ENCODE measurements around the gene SCAMP2. TPM values are rescaled to one million over a fixed set of nuclear protein-coding genes. Genes with fewer than 3 reads are reported as not detected.

SCAMP2 gene
- total RNA-seq, 3 donors from 2014 or later, result 81.7 to 91.0 (median 82.9) TPM

GRCh38 chr15:74831813-74832495 is 41.2 kb downstream of the SCAMP2 start:
- Mint-ChIP-seq H3K4me3 (no peak overlapping the region), H3K27me3 (ENCODE audit: low read depth) (peaks cover 11% of the 10 kb centered on the region), H3K4me1 (ENCODE audit: low read depth) (peaks cover 6% of the 10 kb centered on the region), H3K9me3 (no peaks in the 10 kb centered on the region), H3K36me3 (ENCODE audit: insufficient read depth) (peaks cover 4% of the 10 kb centered on the region)
- no peak for ATAC-seq
- no peak for DNase-seq

- H3K27me3 Mint-ChIP-seq (ENCODE audit: low read depth), result peaks cover 14% of the 10 kb centered on the region
- no peak overlapping the region for H3K4me3 Mint-ChIP-seq
- peaks cover 4% of the 10 kb centered on the region for H3K36me3 Mint-ChIP-seq (ENCODE audit: insufficient read depth)
- DNase-seq (no peak), ATAC-seq (no peak)
- H3K9me3 Mint-ChIP-seq, result no peaks in the 10 kb centered on the region
- peaks cover 7% of the 10 kb centered on the region for H3K4me1 Mint-ChIP-seq (ENCODE audit: low read depth)
Measured at GRCh38 chr15:74830868-74831267, 42.3 kb downstream of the SCAMP2 start.

GRCh38 chr15:74829991-74830390 is 43.2 kb downstream of the SCAMP2 start:
- Mint-ChIP-seq H3K4me1 (ENCODE audit: low read depth) (peaks cover 7% of the 10 kb centered on the region), H3K27me3 (ENCODE audit: low read depth) (peaks cover 14% of the 10 kb centered on the region), H3K4me3 (no peak overlapping the region), H3K9me3 (no peaks in the 10 kb centered on the region), H3K36me3 (ENCODE audit: insufficient read depth) (no peaks in the 10 kb centered on the region)
- ATAC-seq (no peak), DNase-seq (no peak)

- H3K36me3 Mint-ChIP-seq (ENCODE audit: insufficient read depth), result no peaks in the 10 kb centered on the region
- peak; percentile 79 to 84 for ATAC-seq
Measured at GRCh38 chr15:74829486-74829885, 43.7 kb downstream of the SCAMP2 start.

GRCh38 chr15:74828835-74829234 is 44.3 kb downstream of the SCAMP2 start:
- H3K36me3 Mint-ChIP-seq (ENCODE audit: insufficient read depth), result no peaks in the 10 kb centered on the region

More at GRCh38 chr15:74829486-74829885, 43.7 kb downstream of the SCAMP2 start:
- H3K9me3 Mint-ChIP-seq, result no peaks in the 10 kb centered on the region
- no peak overlapping the region for H3K4me3 Mint-ChIP-seq
- H3K27me3 Mint-ChIP-seq (ENCODE audit: low read depth), result peaks cover 14% of the 10 kb centered on the region
- DNase-seq, result no peak
- peaks cover 7% of the 10 kb centered on the region for H3K4me1 Mint-ChIP-seq (ENCODE audit: low read depth)

GRCh38 chr15:74827614-74828013 is 45.6 kb downstream of the SCAMP2 start:
- ATAC-seq, result no peak
- DNase-seq, result no peak
- Mint-ChIP-seq H3K9me3 (no peaks in the 10 kb centered on the region), H3K36me3 (ENCODE audit: insufficient read depth) (no peaks in the 10 kb centered on the region), H3K4me1 (ENCODE audit: low read depth) (peaks cover 7% of the 10 kb centered on the region), H3K4me3 (no peak overlapping the region), H3K27me3 (ENCODE audit: low read depth) (peaks cover 14% of the 10 kb centered on the region)

More at GRCh38 chr15:74828835-74829234, 44.3 kb downstream of the SCAMP2 start:
- no peak for DNase-seq
- H3K9me3 Mint-ChIP-seq, result no peaks in the 10 kb centered on the region
- ATAC-seq, result no peak
- no peak overlapping the region for H3K4me3 Mint-ChIP-seq
- H3K4me1 Mint-ChIP-seq (ENCODE audit: low read depth), result peaks cover 7% of the 10 kb centered on the region
- peaks cover 14% of the 10 kb centered on the region for H3K27me3 Mint-ChIP-seq (ENCODE audit: low read depth)

GRCh38 chr15:74826921-74827320 is 46.2 kb downstream of the SCAMP2 start:
- ATAC-seq, result no peak
- Mint-ChIP-seq H3K9me3 (no peaks in the 10 kb centered on the region), H3K27me3 (ENCODE audit: low read depth) (peaks cover 14% of the 10 kb centered on the region), H3K4me1 (ENCODE audit: low read depth) (peaks cover 7% of the 10 kb centered on the region), H3K36me3 (ENCODE audit: insufficient read depth) (no peaks in the 10 kb centered on the region), H3K4me3 (no peak overlapping the region)
- DNase-seq, result no peak

GRCh38 chr15:74826364-74826819 is 46.8 kb downstream of the SCAMP2 start, which contains the start of gene CPLX3:
Gene CPLX3, plus strand, starts transcription at chr15:74826627. Its CDS starts 77 bp downstream, at chr15:74826704.
- Mint-ChIP-seq H3K36me3 (ENCODE audit: insufficient read depth) (no peaks in the 10 kb centered on the region), H3K9me3 (no peaks in the 10 kb centered on the region)
- peak in 1 of 2 donors; percentile 38 for ATAC-seq

GRCh38 chr15:74825866-74826265 is 47.3 kb downstream of the SCAMP2 start:
- H3K4me1 Mint-ChIP-seq (ENCODE audit: low read depth), result peaks cover 7% of the 10 kb centered on the region
- no peak for DNase-seq
- no peaks in the 10 kb centered on the region for H3K36me3 Mint-ChIP-seq (ENCODE audit: insufficient read depth)
- H3K9me3 Mint-ChIP-seq, result no peaks in the 10 kb centered on the region
- H3K27me3 Mint-ChIP-seq (ENCODE audit: low read depth), result peaks cover 14% of the 10 kb centered on the region
- no peak overlapping the region for H3K4me3 Mint-ChIP-seq
- no peak for ATAC-seq

More at GRCh38 chr15:74826364-74826819, 46.8 kb downstream of the SCAMP2 start, which contains the start of gene CPLX3:
- peaks cover 7% of the 10 kb centered on the region for H3K4me1 Mint-ChIP-seq (ENCODE audit: low read depth)
- H3K27me3 Mint-ChIP-seq (ENCODE audit: low read depth), result peaks cover 14% of the 10 kb centered on the region
- DNase-seq, result no peak
- H3K4me3 Mint-ChIP-seq, result no peak within 1 kb of the TSS

GRCh38 chr15:74824976-74825375 is 48.2 kb downstream of the SCAMP2 start:
- Mint-ChIP-seq H3K9me3 (no peaks in the 10 kb centered on the region), H3K36me3 (ENCODE audit: insufficient read depth) (no peaks in the 10 kb centered on the region), H3K4me1 (ENCODE audit: low read depth) (peaks cover 3% of the 10 kb centered on the region), H3K4me3 (no peak overlapping the region), H3K27me3 (ENCODE audit: low read depth) (peaks cover 14% of the 10 kb centered on the region)
- no peak for DNase-seq
- no peak for ATAC-seq

- Mint-ChIP-seq H3K9me3 (no peaks in the 10 kb centered on the region), H3K4me3 (no peak overlapping the region), H3K36me3 (ENCODE audit: insufficient read depth) (no peaks in the 10 kb centered on the region), H3K4me1 (ENCODE audit: low read depth) (peaks cover 10% of the 10 kb centered on the region), H3K27me3 (ENCODE audit: low read depth) (peaks cover 11% of the 10 kb centered on the region)
- DNase-seq (no peak), ATAC-seq (no peak)
Measured at GRCh38 chr15:74823324-74823723, 49.8 kb downstream of the SCAMP2 start.

GRCh38 chr15:74822233-74822632 is 50.9 kb downstream of the SCAMP2 start:
- H3K36me3 Mint-ChIP-seq (ENCODE audit: insufficient read depth), result no peaks in the 10 kb centered on the region

GRCh38 chr15:74821790-74822158 is 51.4 kb downstream of the SCAMP2 start:
- Mint-ChIP-seq H3K4me3 (no peak overlapping the region), H3K9me3 (no peaks in the 10 kb centered on the region), H3K36me3 (ENCODE audit: insufficient read depth) (no peaks in the 10 kb centered on the region), H3K27me3 (ENCODE audit: low read depth) (peaks cover 4% of the 10 kb centered on the region), H3K4me1 (ENCODE audit: low read depth) (peaks cover 7% of the 10 kb centered on the region)
- DNase-seq (no peak), ATAC-seq (no peak)

More at GRCh38 chr15:74822233-74822632, 50.9 kb downstream of the SCAMP2 start:
- ATAC-seq, result no peak
- DNase-seq, result no peak
- no peaks in the 10 kb centered on the region for H3K9me3 Mint-ChIP-seq
- peaks cover 7% of the 10 kb centered on the region for H3K27me3 Mint-ChIP-seq (ENCODE audit: low read depth)
- H3K4me1 Mint-ChIP-seq (ENCODE audit: low read depth), result peaks cover 10% of the 10 kb centered on the region
- no peak overlapping the region for H3K4me3 Mint-ChIP-seq

GRCh38 chr15:74821091-74821789 is 51.9 kb downstream of the SCAMP2 start:
- H3K4me1 Mint-ChIP-seq (ENCODE audit: low read depth), result peaks cover 7% of the 10 kb centered on the region
- peaks cover 1% of the 10 kb centered on the region for H3K27me3 Mint-ChIP-seq (ENCODE audit: low read depth)
- DNase-seq (no peak), ATAC-seq (no peak)
- H3K9me3 Mint-ChIP-seq, result no peaks in the 10 kb centered on the region
- H3K4me3 Mint-ChIP-seq, result no peak overlapping the region
- H3K36me3 Mint-ChIP-seq (ENCODE audit: insufficient read depth), result no peaks in the 10 kb centered on the region

- H3K4me1 Mint-ChIP-seq (ENCODE audit: low read depth), result peaks cover 7% of the 10 kb centered on the region
- no peaks in the 10 kb centered on the region for H3K36me3 Mint-ChIP-seq (ENCODE audit: insufficient read depth)
- no peak for ATAC-seq
- peaks cover 1% of the 10 kb centered on the region for H3K27me3 Mint-ChIP-seq (ENCODE audit: low read depth)
- H3K4me3 Mint-ChIP-seq, result no peak overlapping the region
- DNase-seq, result no peak
- H3K9me3 Mint-ChIP-seq, result no peaks in the 10 kb centered on the region
Measured at GRCh38 chr15:74820056-74820455, 53.1 kb downstream of the SCAMP2 start.
